Measurements from ENCODE around the gene PKNOX2. TPM values are rescaled to one million over a fixed set of nuclear protein-coding genes. Genes with fewer than 3 reads are reported as not detected.

The PKNOX2 gene
- total RNA-seq, 2 experiments from 2014 or later, result not detected

- H3K36me3 ChIP-seq (ENCODE audit: insufficient read depth, low read length), result no peaks in the 10 kb centered on the region
- peaks cover 4% of the 10 kb centered on the region for H3K4me1 ChIP-seq (ENCODE audit: insufficient read depth, low read length, poor library complexity, severe bottlenecking)
- H3K9me2 ChIP-seq (ENCODE audit: insufficient read depth, low read length), result no peaks in the 10 kb centered on the region
- ChIA-PET CTCF (ENCODE audit: unreplicated experiment) (interaction anchor here (1.6 to 3.3 kb wide), 2 partner anchors 11 to 33 kb away, joined by 5 to 20 read pairs; partner anchors contain the start of gene TMEM218), POLR2A (interaction anchor here (1.5 to 1.9 kb wide), 3 partner anchors 11 to 170 kb away, joined by 5 to 19 read pairs (median 7); partner anchors contain the start of genes CCDC15 and TMEM218)
- peak overlapping the region; percentile 99 for H2AFZ ChIP-seq (ENCODE audit: low read length)
- peaks cover 8% of the 10 kb centered on the region; the same call in 1 of the 2 replicates for H3K9me3 ChIP-seq (ENCODE audit: low read length)
- intact Hi-C loops (cut with micrococcal nuclease; ENCODE audit: unreplicated experiment), result no loop called here
- no peaks in the 10 kb centered on the region for H3K79me2 ChIP-seq (ENCODE audit: insufficient read depth, low read depth, low read length)
- TF ChIP-seq EZH2phosphoT487 (IDR thresholded peaks at IDR 0.05; ENCODE audit: borderline replicate concordance, low read depth, low read length) (no peak), CTCF (conservative IDR thresholded peaks at IDR 0.05; ENCODE audit: low read length) (no peak)
- H4K20me1 ChIP-seq (ENCODE audit: insufficient read depth, low read length), result no peaks in the 10 kb centered on the region
- peak overlapping the region; percentile 32 for H3K4me3 ChIP-seq (ENCODE audit: low read depth, low read length, poor library complexity, severe bottlenecking)
- BruUV-seq (replicated peaks), result no TSS peak
- peak overlapping the region; percentile 49 for H3K4me2 ChIP-seq (ENCODE audit: low read length)
- DNase-seq (ENCODE audit: low spot score), result no peak
- H3K27ac ChIP-seq (ENCODE audit: low read depth, low read length, poor library complexity, severe bottlenecking), result no peak overlapping the region
Measured at GRCh38 chr11:125123194-125123946, 41.2 kb upstream of the PKNOX2 start.

DNA sequence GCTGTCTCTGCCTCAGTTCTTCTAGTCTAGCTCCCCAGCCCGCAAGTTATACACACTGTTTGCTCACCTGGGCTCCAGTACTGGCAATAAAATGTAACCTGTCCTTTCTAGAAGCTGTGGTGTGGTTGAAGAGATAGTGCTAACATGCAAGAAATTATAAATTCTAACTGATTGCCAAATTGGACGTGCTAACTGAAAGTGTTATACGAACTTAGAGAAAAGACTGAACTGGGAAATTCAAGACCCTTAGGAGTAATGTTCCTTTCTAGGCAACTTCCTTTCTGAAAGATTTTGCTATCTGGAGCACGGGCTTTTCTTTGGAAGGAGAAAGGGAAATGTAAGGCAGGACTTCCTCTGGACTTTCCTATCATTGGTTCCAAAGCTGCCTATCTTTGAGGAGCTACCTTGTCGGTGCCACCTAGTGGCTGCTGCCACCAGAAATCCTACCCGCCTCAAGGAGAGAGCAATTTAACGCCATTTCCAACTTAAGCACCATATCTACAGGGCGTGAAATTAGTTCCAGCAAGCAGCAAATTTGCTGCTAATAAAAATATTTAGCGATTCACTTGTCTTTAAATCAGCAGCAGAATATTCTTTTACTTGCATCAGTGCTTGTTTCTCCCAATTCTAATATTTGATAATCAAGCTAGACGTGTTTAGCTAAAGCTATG is 40.5 kb upstream of the PKNOX2 start:
- intact Hi-C loops (cut with micrococcal nuclease; ENCODE audit: unreplicated experiment), result no loop called here
- peak overlapping the region; percentile 32 for H3K4me3 ChIP-seq (ENCODE audit: low read depth, low read length, poor library complexity, severe bottlenecking)
- H2AFZ ChIP-seq (ENCODE audit: low read length), result peak overlapping the region; percentile 99
- H3K27ac ChIP-seq (ENCODE audit: low read depth, low read length, poor library complexity, severe bottlenecking), result no peak overlapping the region
- peaks cover 8% of the 10 kb centered on the region; the same call in 1 of the 2 replicates for H3K9me3 ChIP-seq (ENCODE audit: low read length)
- BruUV-seq (replicated peaks), result no TSS peak
- no peaks in the 10 kb centered on the region for H3K9me2 ChIP-seq (ENCODE audit: insufficient read depth, low read length)
- ChIA-PET CTCF (ENCODE audit: unreplicated experiment) (interaction anchor here (0.9 to 3.3 kb wide), 4 partner anchors 11 to 52 kb away, joined by 3 to 20 read pairs (median 4); partner anchors contain the start of gene TMEM218), POLR2A (interaction anchor here (0.6 to 1.9 kb wide), 11 partner anchors 8 to 1947 kb away, joined by 3 to 19 read pairs (median 5); partner anchors contain the start of genes CCDC15 and TMEM218)
- H3K4me2 ChIP-seq (ENCODE audit: low read length), result peak overlapping the region; percentile 49
- TF ChIP-seq EZH2phosphoT487 (IDR thresholded peaks at IDR 0.05; ENCODE audit: borderline replicate concordance, low read depth, low read length), result no peak
- peak; percentile 89 for TF ChIP-seq CTCF (conservative IDR thresholded peaks at IDR 0.05; ENCODE audit: low read length)
- DNase-seq (ENCODE audit: low spot score), result peak; percentile 78
- no peaks in the 10 kb centered on the region for H3K36me3 ChIP-seq (ENCODE audit: insufficient read depth, low read length)
- peaks cover 4% of the 10 kb centered on the region for H3K4me1 ChIP-seq (ENCODE audit: insufficient read depth, low read length, poor library complexity, severe bottlenecking)
- no peaks in the 10 kb centered on the region for H4K20me1 ChIP-seq (ENCODE audit: insufficient read depth, low read length)
- no peaks in the 10 kb centered on the region for H3K79me2 ChIP-seq (ENCODE audit: insufficient read depth, low read depth, low read length)

Measured in OCI-LY7 (cell line).